NCI-H69 (cell line): ENCODE data around the gene MGLL.

ENCODE experiments used
- DNase-seq: peaks from one replicate; lab custom pipeline; 2025; lab: John Stamatoyannopoulos, UW

MGLL gene

DNA sequence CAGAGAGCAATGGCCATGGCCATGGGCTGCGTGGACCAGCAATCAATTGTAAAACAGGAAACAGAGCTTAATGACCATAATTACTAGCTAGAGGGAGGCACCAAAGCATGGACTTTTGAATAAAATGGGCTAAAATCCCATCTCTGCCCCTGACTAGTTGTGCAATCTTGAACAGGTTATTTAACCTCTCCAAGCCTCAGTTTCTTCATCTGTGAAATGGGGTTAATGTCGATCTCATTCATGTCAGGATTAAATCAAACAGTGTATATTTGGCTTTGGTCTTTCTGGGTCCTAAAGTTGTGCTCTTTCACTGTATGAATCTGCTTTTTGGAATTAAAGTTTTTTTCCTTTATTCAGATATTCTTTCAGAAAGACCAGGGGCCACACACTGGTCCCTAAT, 113.5 kb downstream of the MGLL start:
- DNase-seq: no peak

GRCh38 chr3:127707851-127708411, 114.4 kb downstream of the MGLL start:
- no peak for DNase-seq

- DNase-seq: peak; percentile 62
Measured at GRCh38 chr3:127706785-127707351, 115.4 kb downstream of the MGLL start.

DNA sequence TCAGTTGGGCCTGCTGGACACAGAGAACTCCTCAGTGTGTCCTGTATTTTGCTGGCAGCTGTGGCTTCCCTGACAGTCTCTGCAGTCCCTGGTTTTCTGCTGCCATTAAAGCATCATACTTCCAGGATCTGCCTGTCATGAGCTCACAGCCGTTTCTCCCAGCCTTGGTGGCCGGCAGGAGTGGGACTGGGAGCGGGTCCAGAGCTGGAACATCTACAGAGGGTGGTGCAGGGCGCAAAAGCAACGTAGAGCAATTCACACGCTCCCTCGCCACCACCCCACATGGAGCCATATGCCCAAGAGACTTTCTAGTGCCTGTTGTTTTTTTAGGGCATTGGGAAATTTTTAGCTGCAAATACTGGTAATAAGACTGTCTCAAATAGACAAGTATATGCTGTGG, 116.0 kb downstream of the MGLL start:
- DNase-seq: no peak

- peak; percentile 45 for DNase-seq
Measured at GRCh38 chr3:127704840-127705239, 117.5 kb downstream of the MGLL start.

DNA sequence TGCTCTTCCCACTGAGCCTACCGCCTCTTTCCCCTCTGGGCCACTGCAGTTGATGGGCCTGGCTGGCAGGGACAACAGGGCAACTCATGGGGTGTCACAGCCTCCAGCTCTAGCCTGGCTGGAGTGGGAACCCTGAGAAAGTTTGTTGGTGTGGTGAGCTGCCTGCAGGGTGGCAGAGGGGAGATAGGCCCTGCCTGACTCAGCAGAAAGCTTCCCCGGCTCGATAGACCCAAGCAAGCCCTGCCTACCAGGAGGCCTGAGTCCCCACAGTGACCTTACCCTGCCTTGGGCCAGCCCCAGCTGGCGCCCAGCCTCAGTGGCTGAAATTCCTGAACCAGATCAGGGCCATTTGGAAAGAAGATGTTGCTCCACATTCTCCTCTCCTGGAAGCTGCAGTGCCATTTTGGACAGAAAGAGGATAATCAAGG, 120.2 kb downstream of the MGLL start:
- DNase-seq: no peak

DNA sequence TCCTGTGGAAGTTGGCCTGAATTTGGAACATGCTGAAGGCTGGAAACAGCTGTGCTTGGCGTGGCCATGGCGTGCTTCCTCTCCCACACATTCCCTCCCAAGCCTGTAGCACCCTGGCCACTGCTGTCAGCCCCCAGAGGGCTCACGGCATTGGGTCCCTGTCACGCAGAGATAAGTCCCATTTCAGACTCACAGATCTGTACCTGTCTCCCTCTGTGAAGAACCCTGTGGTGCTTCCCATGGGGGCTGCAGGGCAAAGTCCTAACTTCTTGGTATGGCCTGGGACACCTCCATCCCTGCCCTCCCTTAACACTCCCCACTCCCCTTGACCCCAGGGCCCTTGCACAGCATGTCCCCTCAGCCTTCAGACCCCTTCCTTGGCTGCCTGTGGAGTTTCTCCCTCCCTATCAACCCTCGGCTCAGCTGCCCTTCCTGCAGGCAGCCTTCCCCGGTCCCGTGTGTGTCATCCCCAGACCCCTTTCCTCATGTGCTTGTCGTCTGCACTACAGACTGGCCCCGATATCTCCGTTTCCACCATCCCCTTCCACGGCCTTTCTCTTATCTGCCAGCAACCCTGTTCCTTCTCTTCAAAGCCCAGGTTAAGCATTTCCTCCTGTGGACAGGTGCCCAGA, 120.9 kb downstream of the MGLL start:
- no peak for DNase-seq

GRCh38 chr3:127700406-127700805, 121.9 kb downstream of the MGLL start:
- DNase-seq: no peak

- DNase-seq: peak; percentile 87
Measured at GRCh38 chr3:127699416-127700300, 122.7 kb downstream of the MGLL start.

DNA sequence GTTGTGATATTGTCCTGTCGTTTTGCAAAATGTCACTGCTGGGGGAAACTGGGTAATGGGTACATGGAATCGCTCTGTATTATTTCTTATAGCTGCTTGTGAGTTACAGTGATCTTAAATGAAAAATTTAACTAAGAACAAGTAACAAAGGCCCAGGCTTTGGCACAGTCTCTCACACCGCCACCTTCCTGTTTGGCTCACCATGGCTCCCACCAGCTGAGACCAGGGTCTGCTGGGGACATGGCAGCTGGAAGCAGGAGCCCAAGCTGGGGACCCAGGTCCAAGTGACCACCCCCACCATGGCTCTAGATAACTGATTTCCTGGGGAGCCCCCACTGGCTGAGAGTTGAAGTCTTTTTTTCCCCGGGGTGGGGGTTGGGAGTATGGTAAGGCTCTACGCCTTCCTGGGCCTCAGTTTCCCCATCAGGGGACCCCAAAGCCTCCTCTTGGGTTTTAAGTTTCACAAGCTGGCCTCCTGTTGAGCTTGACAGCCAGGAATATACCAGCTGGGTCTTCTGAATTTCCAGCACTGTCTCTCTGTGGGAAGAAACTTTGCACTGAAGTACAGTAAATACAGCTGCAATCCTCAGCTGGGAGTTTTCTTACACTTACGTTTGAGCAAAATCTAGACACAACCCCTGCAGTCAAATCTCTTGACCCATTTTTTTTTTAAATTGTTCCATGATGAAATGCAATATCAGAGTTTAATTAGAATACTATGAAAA, 123.5 kb downstream of the MGLL start:
- DNase-seq: peak; percentile 19

DNA sequence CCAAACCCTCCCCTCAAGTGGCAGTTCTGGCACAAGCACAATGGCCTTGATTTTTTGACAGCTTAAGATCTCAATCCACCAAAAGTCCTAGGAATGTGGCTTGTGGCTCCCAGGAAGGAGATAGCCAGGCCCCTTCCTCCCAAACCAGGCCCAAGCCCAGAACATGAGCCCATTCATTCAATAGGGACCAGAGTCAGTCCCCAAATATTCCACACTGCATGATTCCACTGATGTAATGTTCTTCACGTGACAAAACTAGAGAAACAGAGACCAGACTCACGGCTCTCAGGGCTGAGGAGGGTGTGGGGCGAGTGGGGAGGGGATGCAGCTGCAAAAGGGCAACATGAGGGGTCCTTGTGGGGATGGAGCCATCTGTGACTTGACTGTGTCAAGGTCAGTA, 124.0 kb downstream of the MGLL start:
- DNase-seq: no peak

- peak; percentile 87 for DNase-seq
Measured at GRCh38 chr3:127697551-127698240, 124.6 kb downstream of the MGLL start.

DNA sequence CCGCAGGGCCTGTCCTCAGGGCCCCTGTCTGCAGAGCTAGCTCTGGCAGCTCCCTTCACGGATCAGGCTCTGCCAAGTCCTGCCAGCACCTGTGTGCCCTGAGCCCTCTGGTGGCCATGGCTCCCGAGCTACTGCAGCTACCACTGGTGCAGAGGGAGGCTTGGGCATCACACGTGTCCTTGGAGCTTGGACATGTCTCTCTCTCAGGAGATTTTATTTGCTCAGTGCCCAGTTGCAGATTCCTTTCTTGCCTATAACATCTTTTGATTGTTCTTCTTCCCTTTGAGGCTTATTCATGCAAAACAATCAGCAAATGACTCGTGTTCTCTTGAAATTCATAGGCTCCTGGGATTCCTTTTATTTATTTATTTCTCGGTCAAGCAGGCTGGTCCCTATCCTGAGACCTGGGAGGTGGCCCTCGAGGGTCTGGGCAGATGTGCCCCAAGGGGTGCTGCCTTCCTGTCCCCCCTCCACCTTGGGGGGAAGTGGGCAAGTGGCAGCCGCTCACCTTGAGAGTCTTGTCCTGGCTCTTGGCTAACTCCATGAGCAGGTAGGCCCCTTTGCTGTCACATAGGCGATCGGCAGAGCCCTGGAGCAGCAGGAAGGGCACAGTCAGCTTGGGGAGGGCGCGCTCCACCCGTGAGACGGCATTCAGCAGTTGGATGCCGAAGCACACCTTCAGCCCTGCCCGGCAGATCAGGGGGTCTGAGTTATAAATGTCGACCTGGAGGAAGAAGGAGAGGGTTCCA, 127.7 kb downstream of the MGLL start:
- DNase-seq: peak; percentile 79

DNA sequence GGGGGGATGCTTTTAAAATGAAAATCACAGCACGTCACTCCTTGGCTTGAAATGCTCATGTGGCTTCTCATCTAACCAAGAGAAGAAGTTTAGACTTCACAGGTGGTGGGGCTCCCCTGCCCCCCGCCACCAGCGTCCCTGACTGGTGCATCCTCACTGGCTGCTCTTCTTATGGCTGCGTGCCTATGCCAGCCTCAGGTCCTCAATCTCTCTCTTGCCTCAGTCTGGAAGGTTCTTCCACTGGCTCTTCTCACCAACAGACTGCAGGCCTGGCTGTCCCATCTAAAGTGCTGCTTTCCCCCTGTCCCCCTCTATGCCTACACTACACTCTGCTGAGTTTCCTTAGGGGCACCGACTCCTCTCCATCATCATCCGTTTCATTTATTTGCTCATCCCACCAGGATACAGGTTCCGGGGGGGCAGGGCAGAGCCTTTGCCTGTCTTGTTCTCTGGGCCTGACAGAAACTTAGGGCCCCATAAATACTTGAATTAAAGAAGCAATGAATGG, 128.9 kb downstream of the MGLL start:
- DNase-seq: no peak

- no peak for DNase-seq
Measured at GRCh38 chr3:127692501-127693335, 129.6 kb downstream of the MGLL start.

- no peak for DNase-seq
Measured at GRCh38 chr3:127691974-127692373, 130.3 kb downstream of the MGLL start.

DNA sequence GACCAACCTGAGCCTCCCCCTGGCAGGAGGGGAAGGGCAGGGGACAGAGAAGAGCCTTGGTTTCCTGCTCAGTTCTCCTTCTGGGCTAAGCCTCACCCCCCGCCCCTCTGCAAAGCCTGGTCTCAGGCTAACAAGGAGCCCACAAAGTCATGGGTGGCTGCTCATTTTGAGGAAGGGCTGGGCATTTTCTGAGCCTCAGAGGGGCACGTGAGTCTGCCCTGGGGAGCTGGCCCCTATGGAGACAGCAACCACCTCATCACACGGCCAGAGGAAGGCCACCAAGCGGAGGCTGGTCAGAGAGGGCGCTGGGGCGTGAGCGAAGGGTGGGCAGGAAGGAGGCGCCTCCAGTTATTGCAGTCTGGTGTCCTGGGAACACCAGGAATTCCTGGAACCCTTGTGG, 130.8 kb downstream of the MGLL start:
- no peak for DNase-seq

GRCh38 chr3:127690823-127691452, 131.4 kb downstream of the MGLL start:
- DNase-seq: peak; percentile 26

- DNase-seq: no peak
Measured at GRCh38 chr3:127690106-127690505, 132.2 kb downstream of the MGLL start.
